Upper lobe of left lung (tissue), 6 donors: ENCODE results near the gene ZPLD1. TPM values are rescaled to one million over a fixed set of nuclear protein-coding genes. Genes with fewer than 3 reads are reported as not detected.

Experiments
- ATAC-seq, 2 donors: fragments of 200-7000 bp; cut with Tn5 transposase; one replicate each; pipeline ENCODE4 v1.9.1; 2022; ENCODE audit warnings: mild to moderate bottlenecking in 2 of 2, moderate library complexity in 2 of 2; ENCODE audit not compliant: low FRiP score in 2 of 2
- DNase-seq, 2 donors: peaks; one replicate each; pipeline ENCODE4 v3.0.0-alpha.2; 2019 to 2020
- H3K27ac ChIP-seq, 4 donors: fragments of 200-600 bp; sonication (generic); one replicate each; pipeline ENCODE4 v1.5.1; 2016 to 2019
- H3K27me3 ChIP-seq, 4 donors: fragments of 200-600 bp; sonication (generic); one replicate each; pipeline ENCODE4 v1.5.1; 2017 to 2019
- H3K36me3 ChIP-seq, 4 donors: fragments of 200-600 bp; sonication (generic); one replicate each; pipeline ENCODE4 v1.5.1; 2016 to 2019
- H3K4me1 ChIP-seq, 4 donors: fragments of 200-600 bp; sonication (generic); one replicate each; pipeline ENCODE4 v1.5.1; 2018 to 2019
- H3K4me3 ChIP-seq, 4 donors: fragments of 200-600 bp; sonication (generic); one replicate each; pipeline ENCODE4 v1.5.1; 2017 to 2019; ENCODE audit warnings: mild to moderate bottlenecking in 2 of 4, moderate library complexity in 1 of 4
- H3K9me3 ChIP-seq, 4 donors: fragments of 200-600 bp; sonication (generic); one replicate each; pipeline ENCODE4 v1.5.1; 2018 to 2019
- CTCF ChIP-seq, 6 experiments: fragments of 450-650 bp in 4 of 6; fragments of 200-600 bp in 2 of 6; sonication (generic) in 2 of 6; IDR thresholded peaks; one replicate each; pipeline ENCODE4 v1.5.1; 2016 to 2019; ENCODE audit warnings: antibody characterized with exemption in 6 of 6
- EP300 ChIP-seq, 4 donors: sonication (generic); formaldehyde crosslinking; IDR thresholded peaks; one replicate each; pipeline ENCODE4 v1.5.1; 2017; ENCODE audit warnings: antibody characterized with exemption in 4 of 4, control low read depth in 2 of 4
- POLR2A ChIP-seq, 4 donors: fragments of 450-650 bp; IDR thresholded peaks; one replicate each; pipeline ENCODE4 v1.5.1; 2016 to 2017; ENCODE audit warnings: antibody characterized with exemption in 4 of 4, mild to moderate bottlenecking in 2 of 4
- POLR2AphosphoS5 ChIP-seq, 2 donors: sonication (generic); formaldehyde crosslinking; IDR thresholded peaks; one replicate each; pipeline ENCODE4 v1.5.1; 2017; ENCODE audit warnings: antibody characterized with exemption in 2 of 2
- WGBS, 2 donors: methylation state at CpG; one replicate each; pipeline ENCODE4 v1.1.5; 2017 to 2018; 5-methylcytosine and 5-hydroxymethylcytosine counted together
- total RNA-seq, 6 donors: library from RNA; depleted of rRNA in 4 of 6; stranded (reverse); fragments of >200 nt in 4 of 6; gene quantifications; one replicate each; pipeline versions ENCODE4 v1.1.0 to v1.2.1, GENCODE V29; 2016 to 2021
- donor health status: DM: no; HTN: no; CAD: no; lungs with moderate emphysema.
- donor health status: DM: no; HTN: yes; CAD: no; lungs with severe emphysema.

ZPLD1 gene
- total RNA-seq, 6 donors from 2014 or later = not detected

- Histone ChIP-seq H3K4me3 (no peak overlapping the region), H3K27ac (no peak overlapping the region), H3K9me3 (no peaks in the 10 kb centered on the region), H3K27me3 (no peaks in the 10 kb centered on the region), H3K4me1 (no peaks in the 10 kb centered on the region), H3K36me3 (no peaks in the 10 kb centered on the region)
- no peak for TF ChIP-seq POLR2AphosphoS5 (IDR thresholded peaks at IDR 0.05)
- TF ChIP-seq CTCF (IDR thresholded peaks at IDR 0.05) = no peak
- TF ChIP-seq POLR2A (IDR thresholded peaks at IDR 0.05) = no peak
- no peak for TF ChIP-seq EP300 (IDR thresholded peaks at IDR 0.05)
- ATAC-seq = no peak
- DNase-seq = no peak
- 55% methylated on average over 3 of the region's 3 CpGs for WGBS, 2 donors
These were observed 19.4 kb downstream of the ZPLD1 start for GRCh38 chr3:102454181-102454580.

GRCh38 chr3:102457644-102458043, 22.8 kb downstream of the ZPLD1 start:
- Histone ChIP-seq H3K4me1 (no peaks in the 10 kb centered on the region), H3K4me3 (no peak overlapping the region), H3K36me3 (no peaks in the 10 kb centered on the region), H3K9me3 (no peaks in the 10 kb centered on the region), H3K27me3 (no peaks in the 10 kb centered on the region), H3K27ac (no peak overlapping the region)
- DNase-seq = no peak
- 52 to 58% methylated on average over 2 of the region's 2 CpGs for WGBS, 2 donors
- no peak for ATAC-seq
- TF ChIP-seq CTCF (IDR thresholded peaks at IDR 0.05) = no peak

GRCh38 chr3:102460579-102460978, 25.8 kb downstream of the ZPLD1 start:
- no peaks in the 10 kb centered on the region for H3K27me3 ChIP-seq
- H3K27ac ChIP-seq = no peak overlapping the region
- H3K9me3 ChIP-seq = no peaks in the 10 kb centered on the region
- ATAC-seq (no peak), DNase-seq (no peak)
- H3K36me3 ChIP-seq = no peaks in the 10 kb centered on the region
- H3K4me3 ChIP-seq = no peak overlapping the region
- TF ChIP-seq POLR2AphosphoS5 (IDR thresholded peaks at IDR 0.05) (no peak), POLR2A (IDR thresholded peaks at IDR 0.05) (no peak), EP300 (IDR thresholded peaks at IDR 0.05) (no peak), CTCF (IDR thresholded peaks at IDR 0.05) (no peak)
- H3K4me1 ChIP-seq = no peaks in the 10 kb centered on the region

DNA sequence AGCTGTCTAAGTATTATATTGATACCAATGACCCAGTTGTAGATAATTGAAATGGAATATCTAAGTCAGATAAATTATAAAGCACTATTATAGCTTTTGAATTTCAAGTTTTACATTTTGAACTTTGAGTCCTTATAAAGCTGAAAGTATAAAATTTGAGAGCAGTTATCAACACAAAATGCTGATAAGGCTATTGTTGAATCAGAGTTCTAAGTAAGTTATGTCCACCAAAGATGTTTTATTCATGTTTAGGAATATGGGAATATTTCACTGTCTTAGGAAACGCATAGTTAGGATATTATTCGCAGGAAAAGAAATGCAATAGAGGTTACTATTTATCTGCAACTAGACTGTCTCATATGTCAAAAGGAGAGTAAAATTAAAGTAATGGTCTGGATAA, 29.4 kb downstream of the ZPLD1 start:
- H3K27ac ChIP-seq = no peak overlapping the region
- H3K9me3 ChIP-seq = no peaks in the 10 kb centered on the region
- no peak for TF ChIP-seq EP300 (IDR thresholded peaks at IDR 0.05)
- TF ChIP-seq POLR2AphosphoS5 (IDR thresholded peaks at IDR 0.05) = no peak
- no peak for TF ChIP-seq CTCF (IDR thresholded peaks at IDR 0.05)
- TF ChIP-seq POLR2A (IDR thresholded peaks at IDR 0.05) = no peak
- no peak overlapping the region for H3K4me3 ChIP-seq
- no peaks in the 10 kb centered on the region for H3K36me3 ChIP-seq
- no peak for DNase-seq
- H3K4me1 ChIP-seq = no peaks in the 10 kb centered on the region
- 92 to 94% methylated on average over 2 of the region's 2 CpGs for WGBS, 2 donors
- ATAC-seq = no peak
- H3K27me3 ChIP-seq = no peaks in the 10 kb centered on the region

- Histone ChIP-seq H3K4me1 (no peaks in the 10 kb centered on the region), H3K27ac (no peak overlapping the region), H3K4me3 (no peak overlapping the region), H3K9me3 (no peaks in the 10 kb centered on the region), H3K36me3 (no peaks in the 10 kb centered on the region), H3K27me3 (no peaks in the 10 kb centered on the region)
- 43 to 58% methylated on average over 1 of the region's 1 CpG for WGBS, 2 donors
- no peak for DNase-seq
- ATAC-seq = no peak
- TF ChIP-seq CTCF (IDR thresholded peaks at IDR 0.05) (no peak), EP300 (IDR thresholded peaks at IDR 0.05) (no peak), POLR2A (IDR thresholded peaks at IDR 0.05) (no peak), POLR2AphosphoS5 (IDR thresholded peaks at IDR 0.05) (no peak)
These were observed 31.2 kb downstream of the ZPLD1 start for GRCh38 chr3:102466001-102466400.
